IMR-90 (cell line): Measurements from ENCODE around the gene FMO5. TPM values are rescaled to one million over a fixed set of nuclear protein-coding genes. Genes with fewer than 3 reads are reported as not detected.
A peak's percentile ranks its signal among the peaks of the same experiment; 100 is the strongest.

Source experiments
- ATAC-seq: fragments of 200-7000 bp; cut with Tn5 transposase; 2 replicates; pipeline ENCODE4 v1.9.1; 2020; ENCODE audit warnings: low read depth, mild to moderate bottlenecking, moderate library complexity
- BruUV-seq: library from RNA; stranded (reverse); fragments of 400-500 nt; replicated peaks from 2 replicates; lab custom pipeline; 2021; lab: Mats Ljungman, UMichigan
- CTCF ChIA-PET: fragments of 300-600 bp; formaldehyde crosslinking; extraction: SDS; loops from one replicate; lab custom pipeline; 2021; ENCODE audit warnings: antibody characterized with exemption; lab: Yijun Ruan, JAX
- POLR2A ChIA-PET: fragments of 300-600 bp; sonication (Branson Sonifier 250); formaldehyde crosslinking; loops from one replicate; lab custom pipeline; 2022; ENCODE audit warnings: antibody characterized with exemption; ENCODE audit not compliant: unreplicated experiment; lab: Charles Lee
- DNase-seq: peaks from one replicate; pipeline ENCODE4 v3.0.0; 2013
- H2AFZ ChIP-seq: replicated peaks from 2 replicates; pipeline ENCODE3; 2013; ENCODE audit warnings: low read length, mild to moderate bottlenecking; ENCODE audit not compliant: poor library complexity
- H2AK5ac ChIP-seq: 2 replicates; pipeline ENCODE4 v1.6.1; 2013; ENCODE audit warnings: low read depth, low read length, inconsistent platforms
- H2AK9ac ChIP-seq: replicated peaks from 2 replicates; pipeline ENCODE3; 2013; ENCODE audit warnings: mild to moderate bottlenecking, low read depth, low read length, moderate library complexity; ENCODE audit not compliant: poor library complexity
- H2BK120ac ChIP-seq: 2 replicates; pipeline ENCODE4 v1.6.1; 2013; ENCODE audit warnings: low read depth, low read length, inconsistent platforms
- H2BK15ac ChIP-seq: 3 replicates; pipeline ENCODE4 v1.6.1; 2013; ENCODE audit warnings: low read depth, low read length, inconsistent platforms
- H2BK20ac ChIP-seq: 2 replicates; pipeline ENCODE4 v1.6.1; 2013; ENCODE audit warnings: low read depth, mild to moderate bottlenecking, inconsistent platforms, low read length, moderate library complexity
- H2BK5ac ChIP-seq: 2 replicates; pipeline ENCODE4 v1.6.1; 2013; ENCODE audit warnings: mild to moderate bottlenecking, low read depth, low read length, inconsistent platforms; ENCODE audit not compliant: poor library complexity, severe bottlenecking
- H3K14ac ChIP-seq: replicated peaks from 2 replicates; pipeline ENCODE4 v1.6.1; 2013; ENCODE audit warnings: low read depth, low read length, inconsistent platforms
- H3K18ac ChIP-seq: 2 replicates; pipeline ENCODE4 v1.6.1; 2013; ENCODE audit warnings: low read depth, low read length, control low read depth
- H3K23ac ChIP-seq: 2 replicates; pipeline ENCODE4 v1.6.1; 2013; ENCODE audit warnings: low read depth, low read length, inconsistent platforms
- H3K27ac ChIP-seq: 2 replicates; pipeline ENCODE4 v1.5.1; 2013; ENCODE audit warnings: mild to moderate bottlenecking, control low read depth, low read length; ENCODE audit not compliant: insufficient read depth
- H3K27me3 ChIP-seq: 2 replicates; pipeline ENCODE4 v1.6.1; 2013; ENCODE audit warnings: low read length; ENCODE audit not compliant: control insufficient read depth, insufficient read depth
- H3K36me3 ChIP-seq: 2 replicates; pipeline ENCODE4 v1.6.1; 2013; ENCODE audit warnings: low read length, mixed read lengths; ENCODE audit not compliant: control insufficient read depth, insufficient read depth
- H3K4ac ChIP-seq: 2 replicates; pipeline ENCODE4 v1.6.1; 2013; ENCODE audit warnings: low read depth, low read length, inconsistent platforms
- H3K4me1 ChIP-seq: 2 replicates; pipeline ENCODE4 v1.6.1; 2013; ENCODE audit warnings: low read length, mixed read lengths; ENCODE audit not compliant: control insufficient read depth, insufficient read depth
- H3K4me2 ChIP-seq: 2 replicates; pipeline ENCODE4 v1.6.1; 2013; ENCODE audit warnings: low read depth, mild to moderate bottlenecking, control low read depth, low read length, moderate library complexity
- H3K4me3 ChIP-seq: 2 replicates; pipeline ENCODE4 v1.5.1; 2013; ENCODE audit warnings: low read depth, mild to moderate bottlenecking, control low read depth, low read length, moderate library complexity; ENCODE audit not compliant: insufficient read depth
- H3K56ac ChIP-seq: 2 replicates; pipeline ENCODE4 v1.6.1; 2013; ENCODE audit warnings: low read length, inconsistent platforms; ENCODE audit not compliant: insufficient read depth; ENCODE audit errors: extremely low read depth
- H3K79me1 ChIP-seq, 2 experiments: 2 replicates each; pipeline ENCODE4 v1.6.1; 2013; ENCODE audit warnings: low read length in 2 of 2, inconsistent platforms in 1 of 2, low read depth in 1 of 2
- H3K9ac ChIP-seq: 2 replicates; pipeline ENCODE4 v1.6.1; 2013; ENCODE audit warnings: low read depth, low read length, control low read depth
- H3K9me1 ChIP-seq: 2 replicates; pipeline ENCODE4 v1.6.1; 2013; ENCODE audit warnings: low read length, inconsistent platforms; ENCODE audit not compliant: insufficient read depth
- H3K9me3 ChIP-seq: 2 replicates; pipeline ENCODE4 v1.6.1; 2013; ENCODE audit warnings: low read length; ENCODE audit not compliant: control insufficient read depth, insufficient read depth
- H4K20me1 ChIP-seq: 2 replicates; pipeline ENCODE4 v1.6.1; 2013; ENCODE audit warnings: low read length, inconsistent platforms; ENCODE audit not compliant: insufficient read depth
- H4K5ac ChIP-seq: 2 replicates; pipeline ENCODE4 v1.6.1; 2013; ENCODE audit warnings: mild to moderate bottlenecking, low read depth, low read length, control low read depth
- H4K8ac ChIP-seq, 2 experiments: 2 replicates each; pipeline ENCODE4 v1.6.1; 2013; ENCODE audit warnings: low read depth in 2 of 2, low read length in 2 of 2, control low read depth in 1 of 2, inconsistent platforms in 1 of 2
- H4K91ac ChIP-seq: 2 replicates; pipeline ENCODE4 v1.6.1; 2013; ENCODE audit warnings: low read depth, low read length, inconsistent platforms; ENCODE audit not compliant: insufficient read depth
- BHLHE40 ChIP-seq: fragments of 150-350 bp; IDR thresholded peaks from 2 replicates; pipeline ENCODE4 v1.6.1; 2016; ENCODE audit warnings: mild to moderate bottlenecking, low read depth, low read length
- CEBPB ChIP-seq: IDR thresholded peaks from 2 replicates; pipeline ENCODE4 v1.6.1; 2012; ENCODE audit warnings: low read depth, low read length, improper control_type of control experiment
- CHD1 ChIP-seq: IDR thresholded peaks from 2 replicates; pipeline ENCODE4 v1.6.1; 2012; ENCODE audit warnings: low read depth, low read length, improper control_type of control experiment
- CTCF ChIP-seq: conservative IDR thresholded peaks from 2 replicates; pipeline ENCODE4 v1.5.1; 2012; ENCODE audit warnings: mild to moderate bottlenecking, low read depth, low read length, improper control_type of control experiment
- ELK1 ChIP-seq: fragments of 150-350 bp; IDR thresholded peaks from 2 replicates; pipeline ENCODE4 v1.6.1; 2016; ENCODE audit warnings: low read depth, mild to moderate bottlenecking, low read length, moderate library complexity, borderline replicate concordance
- FOS ChIP-seq: fragments of 150-350 bp; IDR thresholded peaks from 2 replicates; pipeline ENCODE4 v1.6.1; 2016; ENCODE audit warnings: low read depth, low read length
- MAZ ChIP-seq: IDR thresholded peaks from 2 replicates; pipeline ENCODE4 v1.6.1; 2012; ENCODE audit warnings: low read depth, mild to moderate bottlenecking, low read length, improper control_type of control experiment, moderate library complexity, borderline replicate concordance
- MXI1 ChIP-seq: IDR thresholded peaks from 2 replicates; pipeline ENCODE4 v1.6.1; 2012; ENCODE audit warnings: low read depth, mild to moderate bottlenecking, low read length, moderate library complexity, borderline replicate concordance
- NFE2L2 ChIP-seq: fragments of 150-350 bp; IDR thresholded peaks from 2 replicates; pipeline ENCODE4 v1.6.1; 2016; ENCODE audit warnings: low read depth, mild to moderate bottlenecking, low read length
- POLR2A ChIP-seq: IDR thresholded peaks from 2 replicates; pipeline ENCODE4 v1.6.1; 2012; ENCODE audit warnings: mild to moderate bottlenecking, low read depth, low read length
- RAD21 ChIP-seq: IDR thresholded peaks from 2 replicates; pipeline ENCODE4 v1.6.1; 2012; ENCODE audit warnings: low read length, improper control_type of control experiment
- RCOR1 ChIP-seq: IDR thresholded peaks from 2 replicates; pipeline ENCODE4 v1.6.1; 2012; ENCODE audit warnings: mild to moderate bottlenecking, low read length, improper control_type of control experiment; ENCODE audit not compliant: insufficient replicate concordance
- RFX5 ChIP-seq: IDR thresholded peaks from 2 replicates; pipeline ENCODE4 v1.8.0; 2012; ENCODE audit warnings: low read depth, mild to moderate bottlenecking, low read length, moderate library complexity
- SMC3 ChIP-seq: fragments of 150-350 bp; IDR thresholded peaks from 2 replicates; pipeline ENCODE4 v1.6.1; 2016; ENCODE audit warnings: low read depth, mild to moderate bottlenecking, antibody characterized with exemption, low read length, moderate library complexity
- WGBS, 2 experiments: methylation state at CpG; one replicate each; pipeline versions ENCODE4 v1.1.5 to v1.1.7; 2013; ENCODE audit warnings: missing lambda C conversion rate in 2 of 2; ENCODE audit not compliant: insufficient read length in 1 of 2; ENCODE audit errors: extremely low coverage in 2 of 2; 5-methylcytosine and 5-hydroxymethylcytosine counted together
- dilution Hi-C: fragments of 300-500 bp; cut with HindIII; formaldehyde crosslinking; loops from one replicate; pipeline ENCODE4 v1.14.3; 2018; ENCODE audit warnings: low sequenced_read_pairs; ENCODE audit not compliant: unreplicated experiment
- in situ Hi-C: fragments of 300-500 bp; cut with MboI; formaldehyde crosslinking; loops from 3 replicates; pipeline ENCODE4 v1.14.3; 2019; ENCODE audit warnings: low sequenced_read_pairs, inconsistent platforms, mixed read lengths
- intact Hi-C: fragments of 100-400 bp; cut with micrococcal nuclease; formaldehyde crosslinking; loops from 2 replicates; pipeline ENCODE4 v1.10.0; 2022
- polyA plus RNA-seq, 3 experiments: library from polyadenylated mRNA; depleted of rRNA; stranded (reverse); fragments of >200 nt; gene quantifications; 2 replicates each; pipeline ENCODE4 v1.2.3, GENCODE V29; 2012; ENCODE audit warnings: low replicate concordance in 1 of 3
- total RNA-seq: library from RNA; depleted of rRNA; stranded (reverse); fragments of >200 nt; gene quantifications from 2 replicates; pipeline ENCODE4 v1.2.3, GENCODE V29; 2012

Gene FMO5
- total and polyA plus RNA-seq, 2 of the 4 experiments (the other 2 are of a cell fraction) = 0.36 to 0.51 TPM

- ChIA-PET POLR2A (no interaction called here), CTCF (no interaction called here)
- Histone ChIP-seq H3K9me1 (peaks cover 11% of the 10 kb centered on the region), H3K14ac (no peak overlapping the region), H3K36me3 (no peaks in the 10 kb centered on the region), H3K9ac (no peak overlapping the region), H3K79me1 (peaks cover 3 to 31% of the 10 kb centered on the region in 2 experiments; a peak in 3 of 4 replicates), H3K18ac (no peak overlapping the region), H4K20me1 (peaks cover 34% of the 10 kb centered on the region), H2BK5ac (no peak overlapping the region), H3K56ac (no peak overlapping the region), H3K4me2 (no peak overlapping the region), H4K5ac (no peak overlapping the region), H2BK120ac (no peak overlapping the region), H2AK9ac (no peak overlapping the region), H2AFZ (no peak overlapping the region), H3K4ac (no peak overlapping the region), H2AK5ac (peak overlapping the region; percentile 29; the same call in 1 of the 2 replicates), H3K4me3 (no peak overlapping the region), H3K23ac (peak overlapping the region; percentile 39), H2BK15ac (no peak overlapping the region), H3K4me1 (peaks cover 7% of the 10 kb centered on the region), H3K27me3 (no peaks in the 10 kb centered on the region), H4K8ac (no peak overlapping the region), H3K27ac (no peak overlapping the region), H4K91ac (no peak overlapping the region), H3K9me3 (no peaks in the 10 kb centered on the region), H2BK20ac (no peak overlapping the region)
- TF ChIP-seq BHLHE40 (no peak), CEBPB (no peak), NFE2L2 (no peak), MXI1 (no peak), RFX5 (no peak), MAZ (no peak), SMC3 (no peak), FOS (no peak), CHD1 (no peak), CTCF (no peak), POLR2A (no peak), RCOR1 (no peak), ELK1 (no peak), RAD21 (no peak)
- dilution Hi-C loops = no loop called here
- WGBS, 2 experiments = 100% methylated on average over 1 of the region's 6 CpGs; no CpG with 5 or more reads in 1 of the 2 experiments
- ATAC-seq (no peak), DNase-seq (no peak)
- intact Hi-C loops = no loop called here
- BruUV-seq = no TSS peak
- in situ Hi-C loops = loop anchor here (5.0 kb wide), 1 partner anchor 73 kb away; the partner anchor contains the start of gene PRKAB2
Observed at GRCh38 chr1:147245129-147245528, 20.0 kb upstream of the FMO5 start.
